SH-SY5Y (cell line): ENCODE data around the gene MTUS2.

Experiments used
- GATA2 ChIP-seq: IDR thresholded peaks from 2 replicates; pipeline ENCODE4 v1.6.1; 2011; ENCODE audit warnings: mild to moderate bottlenecking, low read depth, low read length
- GATA3 ChIP-seq: IDR thresholded peaks from 2 replicates; pipeline ENCODE4 v1.6.1; 2011; ENCODE audit warnings: low read depth, mild to moderate bottlenecking, low read length, moderate library complexity

DNA sequence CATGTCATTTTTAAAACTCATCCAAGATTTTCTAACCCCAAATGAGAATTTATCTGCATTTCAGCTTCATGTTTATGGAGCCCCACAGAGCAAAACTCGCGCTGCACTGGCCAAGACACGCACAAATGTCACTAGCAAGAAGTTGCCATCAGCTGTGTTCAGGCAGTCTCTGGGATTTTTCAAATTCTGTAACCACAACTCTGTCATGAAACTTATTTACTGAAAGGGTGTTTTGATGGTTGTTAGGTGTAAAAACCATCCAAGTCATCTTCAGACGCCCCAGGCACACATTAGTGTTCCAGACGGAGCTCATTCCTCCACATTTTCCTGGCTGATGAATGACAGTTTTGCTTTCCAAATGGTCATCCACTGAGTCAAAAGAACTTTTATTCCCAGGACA lies 712.0 kb downstream of the MTUS2 start:
- TF ChIP-seq GATA3 (no peak), GATA2 (no peak)
